Keratinocyte (primary cell): ENCODE results near the gene PER1. TPM values are rescaled to one million over a fixed set of nuclear protein-coding genes. Genes with fewer than 3 reads are reported as not detected.
"Not testable (repeated sequence)": the region's sequence is repeated elsewhere in the genome, so short reads cannot be mapped to it uniquely, and the experiment has no call there.

Experiments
- DNase-seq: peaks from one replicate; pipeline ENCODE4 v3.0.0-alpha.2; 2011; ENCODE audit warnings: low read depth, missing footprints, low spot score
- FAIRE-seq: peaks from 2 replicates; lab custom pipeline; 2011; peaks lifted over from hg19 to GRCh38; lab: Jason Lieb, UNC
- H2AFZ ChIP-seq: 2 replicates; pipeline ENCODE4 v1.6.0; 2012; ENCODE audit warnings: low read length, control low read depth, inconsistent platforms; ENCODE audit not compliant: control insufficient read depth
- H3K27ac ChIP-seq: 2 replicates; pipeline ENCODE4 v1.5.1; 2011; ENCODE audit warnings: low read length; ENCODE audit not compliant: control insufficient read depth, insufficient read depth
- H3K27me3 ChIP-seq: 3 replicates; pipeline ENCODE4 v1.6.0; 2011; ENCODE audit warnings: low read length; ENCODE audit not compliant: control insufficient read depth, insufficient read depth; ENCODE audit errors: extremely low read depth
- H3K36me3 ChIP-seq, 2 experiments: 2 replicates in 1 of 2; 3 replicates in 1 of 2; pipeline ENCODE4 v1.5.1; 2011; ENCODE audit warnings: low read length in 2 of 2, mild to moderate bottlenecking in 1 of 2; ENCODE audit not compliant: control insufficient read depth in 2 of 2, insufficient read depth in 2 of 2; ENCODE audit errors: extremely low read depth in 1 of 2
- H3K4me1 ChIP-seq: 3 replicates; pipeline ENCODE4 v1.5.1; 2011; ENCODE audit warnings: low read length; ENCODE audit not compliant: control insufficient read depth, insufficient read depth; ENCODE audit errors: extremely low read depth
- H3K4me2 ChIP-seq: 3 replicates; pipeline ENCODE4 v1.6.0; 2011; ENCODE audit warnings: low read depth, low read length; ENCODE audit not compliant: control insufficient read depth, insufficient read depth; ENCODE audit errors: extremely low read depth
- H3K4me3 ChIP-seq, 3 experiments: fragments of 200-600 bp in 1 of 3; sonication (generic) in 1 of 3; 2 replicates in 2 of 3; 3 replicates in 1 of 3; pipeline ENCODE4 v1.5.1; 2011 to 2016; ENCODE audit warnings: low read length in 3 of 3, mild to moderate bottlenecking in 3 of 3, control low read depth in 2 of 3, inconsistent platforms in 1 of 3, low read depth in 1 of 3, mixed read lengths in 1 of 3, mixed run types in 1 of 3, moderate library complexity in 1 of 3; ENCODE audit not compliant: control insufficient read depth in 2 of 3, insufficient read depth in 2 of 3; ENCODE audit errors: extremely low read depth in 1 of 3
- H3K79me2 ChIP-seq: 2 replicates; pipeline ENCODE4 v1.6.0; 2012; ENCODE audit warnings: low read length; ENCODE audit not compliant: control insufficient read depth, insufficient read depth
- H3K9ac ChIP-seq: 3 replicates; pipeline ENCODE4 v1.6.0; 2011; ENCODE audit warnings: low read length; ENCODE audit not compliant: control insufficient read depth, insufficient read depth; ENCODE audit errors: extremely low read depth
- H3K9me1 ChIP-seq: 3 replicates; pipeline ENCODE4 v1.6.0; 2011; ENCODE audit warnings: low read length; ENCODE audit not compliant: control insufficient read depth, insufficient read depth; ENCODE audit errors: extremely low read depth
- H3K9me3 ChIP-seq: 2 replicates; pipeline ENCODE4 v1.5.1; 2012; ENCODE audit warnings: low read depth, low read length; ENCODE audit not compliant: control insufficient read depth
- H4K20me1 ChIP-seq: 3 replicates; pipeline ENCODE4 v1.6.0; 2011; ENCODE audit warnings: low read length; ENCODE audit not compliant: control insufficient read depth, insufficient read depth; ENCODE audit errors: extremely low read depth
- CTCF ChIP-seq, 3 experiments: IDR thresholded peaks in 1 of 3; conservative IDR thresholded peaks in 1 of 3; optimal IDR thresholded peaks in 1 of 3; 2 replicates in 2 of 3; 3 replicates in 1 of 3; pipeline versions ENCODE3 to v1.5.1; 2011; ENCODE audit warnings: low read length in 3 of 3, mild to moderate bottlenecking in 3 of 3, moderate library complexity in 2 of 3, control low read depth in 1 of 3, inconsistent platforms in 1 of 3; ENCODE audit not compliant: insufficient read depth in 2 of 3; ENCODE audit errors: extremely low read depth in 1 of 3
- EZH2 ChIP-seq: IDR thresholded peaks from one replicate; pipeline ENCODE4 v1.6.1; 2012; ENCODE audit warnings: inconsistent platforms, mild to moderate bottlenecking, low read length, moderate library complexity
- dilution Hi-C: fragments of 300-500 bp; cut with MboI; formaldehyde crosslinking; loops from one replicate; pipeline ENCODE4 v1.7.0; 2020; ENCODE audit warnings: low sequenced_read_pairs; ENCODE audit not compliant: extremely low pct_ligation_motif_present
- polyA plus RNA-seq, 5 experiments: library from polyadenylated mRNA; depleted of rRNA in 3 of 5; stranded (reverse) in 3 of 5; stranded (forward) in 1 of 5; unstranded in 1 of 5; fragments of >200 nt; gene quantifications; 1 replicate in 1 of 5; 2 replicates in 3 of 5; 3 replicates in 1 of 5; pipeline versions ENCODE4 v1.2.1 to v1.2.3, GENCODE V29; 2011 to 2012; ENCODE audit warnings: missing spikeins in 2 of 5, low read depth in 1 of 5, low replicate concordance in 1 of 5

PER1 gene
- polyA plus RNA-seq, 1 donor (not counting 4 experiments of a cell fraction or from before 2014, with no cell fraction given) = 15.1 TPM

GRCh38 chr17:8173871-8174322, 21.7 kb upstream of the PER1 start:
- FAIRE-seq = no peak

GRCh38 chr17:8173056-8173870, 21.1 kb upstream of the PER1 start:
- peak in 1 of 3 experiments; percentile 23 for TF ChIP-seq CTCF (optimal IDR thresholded peaks at IDR 0.05 in 1 of 3, IDR thresholded peaks at IDR 0.05 in 1 of 3, conservative IDR thresholded peaks at IDR 0.05 in 1 of 3; ENCODE audit: extremely low read depth in 1 of 3, insufficient read depth in 2 of 3, low read length in 3 of 3)
- no peak for TF ChIP-seq EZH2
- dilution Hi-C loops = no loop called here
- H3K27me3 ChIP-seq = no peaks in the 10 kb centered on the region
- H2AFZ ChIP-seq = no peak overlapping the region
- H3K9me1 ChIP-seq = no peaks in the 10 kb centered on the region
- DNase-seq = no peak
- no peaks in the 10 kb centered on the region for H3K9me3 ChIP-seq
- peak overlapping the region; percentile 80 for H3K9ac ChIP-seq
- peak overlapping the region; percentile 94 for H3K4me2 ChIP-seq
- H3K27ac ChIP-seq = peak overlapping the region; percentile 95
- H4K20me1 ChIP-seq = no peaks in the 10 kb centered on the region
- peak; percentile 73 for FAIRE-seq
- H3K4me1 ChIP-seq = peaks cover 20% of the 10 kb centered on the region
- H3K79me2 ChIP-seq = peaks cover 6% of the 10 kb centered on the region
- H3K4me3 ChIP-seq = peak overlapping the region; percentile 44 to 68 (median 60)
- no peaks in the 10 kb centered on the region for H3K36me3 ChIP-seq

More at GRCh38 chr17:8173871-8174322, 21.7 kb upstream of the PER1 start:
- H3K36me3 ChIP-seq = no peaks in the 10 kb centered on the region
- peak overlapping the region; percentile 95 for H3K27ac ChIP-seq
- no peaks in the 10 kb centered on the region for H3K9me3 ChIP-seq
- no peak for DNase-seq
- H3K79me2 ChIP-seq = peaks cover 6% of the 10 kb centered on the region
- H3K4me2 ChIP-seq = peak overlapping the region; percentile 94
- dilution Hi-C loops = no loop called here
- H4K20me1 ChIP-seq = no peaks in the 10 kb centered on the region
- no peak for TF ChIP-seq CTCF (optimal IDR thresholded peaks at IDR 0.05 in 1 of 3, IDR thresholded peaks at IDR 0.05 in 1 of 3, conservative IDR thresholded peaks at IDR 0.05 in 1 of 3; ENCODE audit: extremely low read depth in 1 of 3, insufficient read depth in 2 of 3, low read length in 3 of 3)
- TF ChIP-seq EZH2 = no peak
- H3K9me1 ChIP-seq = no peaks in the 10 kb centered on the region
- peaks cover 20% of the 10 kb centered on the region for H3K4me1 ChIP-seq
- H3K9ac ChIP-seq = peak overlapping the region; percentile 80
- peak overlapping the region; percentile 71 for H2AFZ ChIP-seq
- H3K4me3 ChIP-seq = peak overlapping the region; percentile 44 to 68 (median 60)
- no peaks in the 10 kb centered on the region for H3K27me3 ChIP-seq

GRCh38 chr17:8170186-8170585, 18.0 kb upstream of the PER1 start:
- H3K9me1 ChIP-seq, H3K36me3 ChIP-seq, FAIRE-seq, H3K4me3 ChIP-seq, H3K27ac ChIP-seq, DNase-seq, H3K27me3 ChIP-seq, dilution Hi-C loops, H3K9ac ChIP-seq, H3K79me2 ChIP-seq, H3K9me3 ChIP-seq, H2AFZ ChIP-seq, H4K20me1 ChIP-seq, H3K4me2 ChIP-seq: not testable (repeated sequence)
- peaks cover 20% of the 10 kb centered on the region for H3K4me1 ChIP-seq
